Fibroblast of peridontal ligament (primary cell): ENCODE measurements around the gene NUDT7.

ENCODE experiments used
- DNase-seq: peaks from one replicate; pipeline ENCODE4 v3.0.0-alpha.2; 2010; ENCODE audit errors: extremely low read depth

Gene NUDT7

DNA sequence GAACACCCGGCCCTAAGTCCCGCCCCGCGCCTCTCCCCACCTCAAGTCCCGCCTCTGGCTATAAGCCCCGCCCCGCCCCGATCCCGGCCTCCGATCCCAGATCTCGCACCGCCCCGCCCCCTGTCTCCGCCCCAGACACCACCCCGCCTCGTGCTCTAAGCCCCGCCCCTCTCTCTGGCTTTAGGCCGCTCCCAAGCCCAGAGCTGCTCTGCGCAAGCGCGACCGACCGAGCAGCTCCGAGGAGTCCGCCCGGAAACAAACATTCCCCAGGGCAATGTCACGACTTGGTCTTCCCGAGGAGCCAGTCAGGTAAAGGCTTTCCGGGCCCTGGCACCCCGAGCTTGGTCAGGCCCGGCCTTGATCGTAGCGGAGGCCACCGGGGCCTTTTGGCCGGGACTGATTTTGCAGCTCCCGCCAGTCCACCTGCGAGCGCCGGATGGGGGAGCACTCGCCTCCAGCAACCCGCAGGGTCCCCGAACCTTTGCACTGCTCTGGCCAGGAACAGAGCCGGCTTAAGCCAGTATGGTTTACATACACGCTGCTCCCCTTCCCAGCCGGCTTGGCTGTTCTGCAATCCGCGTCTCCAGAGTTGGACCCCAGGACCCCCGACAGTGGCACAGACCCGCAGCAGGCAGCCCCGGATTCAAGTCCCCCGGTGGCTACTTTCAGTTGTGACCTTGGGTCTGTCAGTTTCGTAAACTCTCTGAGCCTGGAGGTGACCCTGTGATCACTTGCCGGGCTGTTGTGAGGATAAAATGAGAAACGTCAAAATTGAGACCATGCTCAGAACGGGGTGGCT lies at the start of gene NUDT7:
NUDT7 (plus strand) TSS at position 206 of the 799 bp plus-strand sequence; CDS start at position 275, 69 bp downstream.
- DNase-seq, result peak; percentile 93

DNA sequence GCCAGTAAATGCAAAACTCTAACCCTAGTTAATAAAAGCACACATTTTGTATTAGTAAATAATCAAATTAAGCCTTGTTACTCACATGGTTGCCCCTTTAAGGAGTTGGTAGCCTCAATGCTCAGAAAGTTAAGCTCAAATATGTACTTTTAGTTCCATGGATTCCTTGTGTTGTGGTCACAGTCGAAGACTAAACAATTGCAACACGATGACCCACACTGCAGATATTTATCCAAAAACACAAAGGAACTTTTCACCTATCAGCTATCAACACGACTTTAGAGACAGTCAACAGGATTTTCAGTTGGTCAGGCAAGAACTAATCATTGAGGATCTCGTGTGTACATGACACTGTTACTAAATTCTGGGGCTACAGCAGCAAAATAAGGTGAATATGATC lies 47.4 kb upstream of the NUDT7 start:
- peak; percentile 54 for DNase-seq

GRCh38 chr16:77675464-77676324 lies 46.6 kb upstream of the NUDT7 start:
- peak; percentile 87 for DNase-seq

DNA sequence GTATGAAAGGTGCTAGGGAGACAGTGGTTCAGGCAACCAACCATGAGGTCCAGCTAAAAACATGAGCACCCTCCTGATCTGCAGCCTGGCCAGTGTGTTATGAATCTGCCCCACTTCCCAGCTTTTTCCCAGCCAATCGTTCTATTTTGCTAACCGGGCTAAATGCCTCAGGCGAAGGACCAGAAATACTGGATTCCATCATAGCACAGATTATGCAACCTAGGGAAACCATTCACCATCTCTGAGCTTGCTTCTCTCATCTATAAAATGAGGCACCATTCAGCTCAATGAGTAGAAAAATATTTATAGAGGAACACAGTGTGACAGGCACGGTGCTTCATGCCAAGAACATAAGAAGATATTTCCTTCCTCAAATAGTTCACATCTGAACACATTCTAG lies 45.2 kb upstream of the NUDT7 start:
- no peak for DNase-seq

DNA sequence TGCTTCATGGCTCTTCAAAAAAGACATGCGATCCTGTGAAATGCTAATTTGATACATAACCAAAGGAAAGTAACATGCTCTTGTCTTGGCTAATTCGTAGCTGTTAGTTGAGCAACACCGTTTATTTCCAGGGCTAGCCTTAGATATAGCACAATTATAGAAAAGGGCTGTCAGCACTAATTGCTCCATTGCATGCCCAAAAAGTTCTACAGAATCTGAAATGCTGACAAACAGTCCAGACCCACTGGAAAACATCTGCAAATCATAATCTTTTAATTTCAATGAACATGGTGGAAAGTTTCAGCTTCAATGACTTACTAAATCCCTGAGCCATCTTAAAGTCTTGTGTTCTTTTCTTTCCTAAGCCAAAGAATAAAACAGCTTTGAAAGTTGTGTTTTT lies 42.9 kb upstream of the NUDT7 start:
- DNase-seq, result no peak

- DNase-seq, result no peak
Observed at GRCh38 chr16:77679901-77680300, 42.4 kb upstream of the NUDT7 start.

GRCh38 chr16:77680496-77680895 lies 41.8 kb upstream of the NUDT7 start:
- DNase-seq, result no peak

GRCh38 chr16:77682586-77682985 lies 39.7 kb upstream of the NUDT7 start:
- no peak for DNase-seq

- DNase-seq, result no peak
Observed at GRCh38 chr16:77683397-77684180, 38.7 kb upstream of the NUDT7 start.

GRCh38 chr16:77684181-77684526 lies 38.2 kb upstream of the NUDT7 start:
- no peak for DNase-seq

- DNase-seq, result no peak
Observed at GRCh38 chr16:77686385-77686784, 35.9 kb upstream of the NUDT7 start.

DNA sequence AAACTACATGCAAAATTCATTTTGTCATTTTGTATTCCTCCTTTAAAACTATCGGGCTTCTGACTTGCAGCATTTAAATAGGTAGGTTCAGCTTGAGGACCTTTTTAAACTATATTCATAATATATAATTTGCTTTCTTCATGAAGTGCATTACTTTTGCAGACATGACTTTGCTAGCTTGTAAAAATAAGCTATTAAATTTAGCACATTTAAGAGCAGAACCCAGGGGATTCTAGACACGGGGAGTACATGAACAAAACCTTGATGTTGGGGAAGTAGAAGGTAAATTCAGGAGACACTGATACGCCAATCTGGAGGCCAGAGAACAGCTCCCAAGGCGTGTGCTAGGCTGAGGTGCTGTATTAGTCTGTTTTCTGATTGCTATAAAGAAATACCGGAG lies 32.3 kb upstream of the NUDT7 start:
- no peak for DNase-seq

DNA sequence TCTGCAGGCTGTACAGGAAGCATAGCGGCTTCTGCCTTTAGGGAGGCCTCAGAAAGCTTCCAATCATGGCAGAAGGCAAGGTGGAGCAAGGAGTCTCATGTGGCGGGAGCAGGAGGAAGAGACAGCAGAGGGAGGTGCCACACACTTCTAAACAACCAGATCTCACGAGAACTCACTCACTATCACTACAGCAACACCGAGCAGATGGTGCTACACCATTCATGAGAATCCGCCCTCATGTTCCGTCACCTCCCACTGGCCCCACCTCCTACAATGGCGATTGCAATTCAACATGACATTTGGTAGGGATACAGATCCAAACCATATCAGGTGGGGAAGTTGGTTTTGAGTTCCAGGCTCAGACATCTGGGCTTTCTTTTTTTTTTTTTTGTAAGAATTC lies 31.9 kb upstream of the NUDT7 start:
- no peak for DNase-seq

- no peak for DNase-seq
Observed at GRCh38 chr16:77692612-77693011, 29.7 kb upstream of the NUDT7 start.

- DNase-seq, result no peak
Observed at GRCh38 chr16:77696149-77696548, 26.2 kb upstream of the NUDT7 start.

- no peak for DNase-seq
Observed at GRCh38 chr16:77700846-77701245, 21.5 kb upstream of the NUDT7 start.

GRCh38 chr16:77705351-77705750 lies 17.0 kb upstream of the NUDT7 start:
- DNase-seq, result no peak

DNA sequence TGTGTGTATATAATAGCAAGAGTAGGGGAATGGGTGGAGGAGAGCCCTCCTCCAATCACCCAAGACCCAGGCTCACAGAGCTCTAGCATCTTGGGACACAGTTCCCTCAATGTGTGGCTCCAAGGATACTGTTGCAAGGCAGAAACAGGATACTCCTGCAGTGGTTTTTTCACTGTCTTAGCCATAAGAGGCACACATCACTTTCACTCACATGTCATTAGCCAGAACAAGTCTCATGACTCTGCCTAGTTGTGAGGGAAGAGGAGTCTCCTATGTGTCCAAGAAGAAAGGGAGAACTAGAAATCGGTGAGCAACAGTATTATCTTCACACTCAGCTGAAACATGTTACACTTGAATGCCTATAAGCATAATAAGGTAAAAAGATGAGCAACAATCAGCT lies 11.1 kb upstream of the NUDT7 start:
- DNase-seq, result peak; percentile 3

DNA sequence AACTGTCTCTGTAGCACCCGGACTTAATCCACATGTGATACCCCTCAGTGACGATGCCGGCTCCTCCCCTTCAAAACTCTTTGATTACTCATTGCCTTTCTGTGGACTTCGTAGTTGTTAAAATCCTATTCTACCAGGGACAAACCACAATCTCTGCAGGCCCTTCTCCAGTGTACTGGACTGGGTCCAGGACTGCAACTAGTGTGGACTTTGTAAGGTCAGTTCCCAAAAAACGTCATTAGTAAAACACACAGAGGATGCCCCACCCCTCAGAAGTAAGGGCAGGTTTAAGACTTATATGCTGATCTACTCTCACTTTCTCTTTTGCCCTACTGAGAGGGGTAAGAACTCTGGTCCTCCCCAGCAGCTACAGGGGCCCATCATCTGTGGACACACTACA lies 10.5 kb upstream of the NUDT7 start:
- peak; percentile 60 for DNase-seq

- DNase-seq, result no peak
Observed at GRCh38 chr16:77715145-77715544, 7.2 kb upstream of the NUDT7 start.

GRCh38 chr16:77721752-77722308 lies 484 bp upstream of the NUDT7 start:
- no peak for DNase-seq

DNA sequence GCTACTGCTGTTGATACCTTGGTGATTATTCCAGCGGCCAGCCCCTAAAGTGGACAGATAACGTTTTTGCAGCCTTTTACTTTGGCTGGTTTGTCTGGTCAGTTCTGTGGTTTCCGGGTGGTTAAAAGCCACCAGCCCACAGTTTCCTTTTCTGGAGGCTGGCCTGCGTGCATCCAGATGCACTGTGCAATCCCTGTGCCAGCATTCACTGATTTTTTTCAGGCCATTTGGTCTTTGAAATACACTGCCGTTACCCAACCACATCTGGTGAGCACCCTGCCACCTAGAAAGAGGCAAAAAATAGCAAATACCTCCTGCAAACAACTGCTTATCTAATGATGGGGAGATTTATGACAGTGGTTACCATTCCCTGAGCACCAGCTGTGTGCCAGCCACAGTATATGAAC lies 797 bp downstream of the NUDT7 start:
- peak; percentile 66 for DNase-seq
